ENCODE data around the gene CPA3.

Gene CPA3

DNA sequence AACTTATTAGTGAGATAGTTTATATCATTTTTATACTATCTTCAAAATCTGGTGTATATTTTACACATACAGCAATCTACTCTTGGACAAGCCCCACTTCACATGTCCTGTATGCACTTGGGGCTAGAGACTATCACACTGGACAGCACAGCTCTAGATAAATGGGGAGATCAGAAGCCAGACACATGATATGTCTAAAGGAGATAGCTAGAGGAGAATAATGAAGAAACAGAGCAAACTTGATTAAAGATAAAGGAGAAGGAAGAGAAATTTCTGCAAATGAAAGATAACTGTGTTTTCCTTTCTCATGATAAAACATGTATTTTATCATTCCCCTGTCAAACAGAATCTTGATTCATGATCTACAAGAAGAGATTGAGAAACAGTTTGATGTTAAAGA lies 13.0 kb downstream of the CPA3 start:
- DNase-seq, result no peak
- H3K4me3 ChIP-seq (ENCODE audit: low read depth, low read length), result no peak overlapping the region
- no peaks in the 10 kb centered on the region for H3K9me3 ChIP-seq (ENCODE audit: severe bottlenecking)
- no peaks in the 10 kb centered on the region for H3K27me3 ChIP-seq (ENCODE audit: insufficient read depth, low read depth, severe bottlenecking)
- TF ChIP-seq, protein P1, sequence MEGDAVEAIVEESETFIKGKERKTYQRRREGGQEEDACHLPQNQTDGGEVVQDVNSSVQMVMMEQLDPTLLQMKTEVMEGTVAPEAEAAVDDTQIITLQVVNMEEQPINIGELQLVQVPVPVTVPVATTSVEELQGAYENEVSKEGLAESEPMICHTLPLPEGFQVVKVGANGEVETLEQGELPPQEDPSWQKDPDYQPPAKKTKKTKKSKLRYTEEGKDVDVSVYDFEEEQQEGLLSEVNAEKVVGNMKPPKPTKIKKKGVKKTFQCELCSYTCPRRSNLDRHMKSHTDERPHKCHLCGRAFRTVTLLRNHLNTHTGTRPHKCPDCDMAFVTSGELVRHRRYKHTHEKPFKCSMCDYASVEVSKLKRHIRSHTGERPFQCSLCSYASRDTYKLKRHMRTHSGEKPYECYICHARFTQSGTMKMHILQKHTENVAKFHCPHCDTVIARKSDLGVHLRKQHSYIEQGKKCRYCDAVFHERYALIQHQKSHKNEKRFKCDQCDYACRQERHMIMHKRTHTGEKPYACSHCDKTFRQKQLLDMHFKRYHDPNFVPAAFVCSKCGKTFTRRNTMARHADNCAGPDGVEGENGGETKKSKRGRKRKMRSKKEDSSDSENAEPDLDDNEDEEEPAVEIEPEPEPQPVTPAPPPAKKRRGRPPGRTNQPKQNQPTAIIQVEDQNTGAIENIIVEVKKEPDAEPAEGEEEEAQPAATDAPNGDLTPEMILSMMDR (IDR thresholded peaks at IDR 0.05; ENCODE audit: low read depth, low read length), result no peak
- no peaks in the 10 kb centered on the region for H3K36me3 ChIP-seq
- no peak overlapping the region for H3K27ac ChIP-seq

DNA sequence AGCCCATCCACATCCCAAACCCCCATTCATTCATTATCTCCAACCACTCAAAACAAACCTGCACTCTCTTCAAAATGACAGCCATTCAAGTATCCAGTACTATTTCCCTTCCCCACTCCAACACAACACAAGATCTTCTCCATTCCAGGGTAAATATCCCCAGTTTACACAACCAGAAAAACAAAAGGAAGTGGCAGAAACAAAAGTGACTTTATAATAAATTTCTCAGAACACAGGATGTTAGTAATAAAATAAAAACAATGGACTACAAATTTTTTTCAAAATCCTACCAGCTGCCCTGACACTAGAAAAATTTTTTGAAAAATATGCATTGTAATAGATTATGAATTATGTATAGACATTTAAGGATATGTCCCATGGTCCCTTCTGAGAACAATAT lies 14.2 kb downstream of the CPA3 start:
- no peak overlapping the region for H3K4me3 ChIP-seq (ENCODE audit: low read depth, low read length)
- TF ChIP-seq, protein P1 (IDR thresholded peaks at IDR 0.05; ENCODE audit: low read depth, low read length), result no peak
- no peaks in the 10 kb centered on the region for H3K9me3 ChIP-seq (ENCODE audit: severe bottlenecking)
- no peaks in the 10 kb centered on the region for H3K36me3 ChIP-seq
- no peak overlapping the region for H3K27ac ChIP-seq
- no peaks in the 10 kb centered on the region for H3K27me3 ChIP-seq (ENCODE audit: insufficient read depth, low read depth, severe bottlenecking)
- DNase-seq, result no peak

DNA sequence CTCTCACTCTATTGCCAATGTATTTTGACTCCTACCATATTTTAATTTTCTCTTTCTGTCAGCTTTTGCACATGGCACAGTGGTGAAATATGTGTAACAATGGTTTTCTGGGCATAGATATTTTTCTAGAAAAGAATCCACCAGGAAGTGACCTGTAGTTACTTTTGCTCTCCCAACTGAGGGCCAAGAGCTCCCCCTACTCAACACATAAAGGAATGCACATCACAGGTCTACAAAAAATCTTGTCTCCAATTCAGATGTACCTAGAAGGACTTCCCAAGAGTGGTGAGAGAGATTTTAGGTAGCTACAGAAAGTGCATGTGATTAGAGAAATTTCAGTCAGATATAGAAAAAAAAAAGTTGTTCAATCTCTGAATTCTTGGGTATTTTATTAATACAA lies 15.6 kb downstream of the CPA3 start:
- peak; percentile 9 for DNase-seq
- TF ChIP-seq, protein P1 (IDR thresholded peaks at IDR 0.05; ENCODE audit: low read depth, low read length), result peak; percentile 36; the same call in 1 of the 2 replicates
- no peaks in the 10 kb centered on the region for H3K27me3 ChIP-seq (ENCODE audit: insufficient read depth, low read depth, severe bottlenecking)

DNA sequence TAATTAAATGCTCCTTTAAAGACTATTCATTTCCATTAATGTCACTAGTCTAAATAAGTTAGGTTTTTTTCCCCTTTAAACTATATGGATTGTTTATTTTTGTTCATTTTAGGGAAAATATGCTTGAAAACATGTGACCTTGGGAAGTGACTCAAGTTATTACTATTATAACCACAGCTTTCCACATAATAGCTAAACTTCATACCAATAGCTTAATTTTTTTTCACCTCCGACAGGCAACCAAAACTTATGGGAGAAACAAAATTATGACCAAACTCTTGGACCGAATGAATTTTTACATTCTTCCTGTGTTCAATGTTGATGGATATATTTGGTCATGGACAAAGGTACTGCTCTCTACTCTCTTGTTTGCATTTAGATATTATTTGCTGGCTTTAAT lies 16.2 kb downstream of the CPA3 start:
- no peak overlapping the region for H3K4me3 ChIP-seq (ENCODE audit: low read depth, low read length)
- no peaks in the 10 kb centered on the region for H3K36me3 ChIP-seq
- H3K9me3 ChIP-seq (ENCODE audit: severe bottlenecking), result no peaks in the 10 kb centered on the region
- TF ChIP-seq, protein P1 (IDR thresholded peaks at IDR 0.05; ENCODE audit: low read depth, low read length), result no peak
- no peaks in the 10 kb centered on the region for H3K27me3 ChIP-seq (ENCODE audit: insufficient read depth, low read depth, severe bottlenecking)
- no peak for DNase-seq
- no peak overlapping the region for H3K27ac ChIP-seq

More for the DNA sequence above, 15.6 kb downstream of the CPA3 start:
- Histone ChIP-seq H3K4me3 (ENCODE audit: low read depth, low read length) (no peak overlapping the region), H3K9me3 (ENCODE audit: severe bottlenecking) (no peaks in the 10 kb centered on the region), H3K27ac (no peak overlapping the region), H3K36me3 (no peaks in the 10 kb centered on the region)

DNA sequence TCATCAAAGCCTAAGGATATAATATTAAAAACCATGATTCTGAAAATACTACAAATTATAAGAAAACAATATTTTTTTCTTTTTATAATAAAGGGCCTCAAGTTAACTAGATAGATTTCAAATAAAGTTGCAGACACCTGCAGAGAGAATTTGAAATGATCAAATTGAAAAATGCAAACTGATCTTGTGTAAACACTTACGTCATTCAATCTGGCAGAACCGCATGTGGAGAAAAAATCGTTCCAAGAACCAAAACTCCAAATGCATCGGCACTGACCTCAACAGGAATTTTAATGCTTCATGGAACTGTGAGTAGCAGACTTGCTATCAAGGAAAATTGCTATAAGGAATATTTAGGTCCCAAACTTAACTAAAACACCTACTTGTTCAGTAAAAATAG lies 17.2 kb downstream of the CPA3 start:
- no peaks in the 10 kb centered on the region for H3K27me3 ChIP-seq (ENCODE audit: insufficient read depth, low read depth, severe bottlenecking)
- TF ChIP-seq, protein P1 (IDR thresholded peaks at IDR 0.05; ENCODE audit: low read depth, low read length), result no peak
- no peak for DNase-seq
- no peaks in the 10 kb centered on the region for H3K9me3 ChIP-seq (ENCODE audit: severe bottlenecking)
- no peak overlapping the region for H3K27ac ChIP-seq
- no peak overlapping the region for H3K4me3 ChIP-seq (ENCODE audit: low read depth, low read length)
- no peaks in the 10 kb centered on the region for H3K36me3 ChIP-seq

DNA sequence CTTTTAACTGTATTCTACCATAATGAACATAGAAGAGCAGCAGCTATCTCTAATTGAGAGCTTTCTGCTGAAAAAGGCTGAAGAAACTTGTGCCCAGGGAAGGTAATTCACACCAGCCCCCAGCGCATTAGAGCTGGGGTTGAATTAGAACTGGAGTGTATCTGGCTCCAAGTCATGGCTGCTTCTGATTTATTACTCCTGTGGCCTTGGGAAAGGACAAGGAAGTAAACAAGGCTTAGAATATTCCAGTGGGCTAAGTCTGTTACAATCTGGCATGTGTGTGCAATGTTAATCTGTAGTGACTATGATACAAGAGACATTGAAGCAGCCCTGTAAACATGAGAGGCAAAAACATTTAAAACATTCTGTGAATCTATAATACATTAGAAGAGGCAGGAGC lies 18.1 kb downstream of the CPA3 start:
- H3K4me3 ChIP-seq (ENCODE audit: low read depth, low read length), result no peak overlapping the region
- TF ChIP-seq, protein P1 (IDR thresholded peaks at IDR 0.05; ENCODE audit: low read depth, low read length), result no peak
- H3K27ac ChIP-seq, result no peak overlapping the region
- H3K36me3 ChIP-seq, result no peaks in the 10 kb centered on the region
- H3K27me3 ChIP-seq (ENCODE audit: insufficient read depth, low read depth, severe bottlenecking), result no peaks in the 10 kb centered on the region
- no peaks in the 10 kb centered on the region for H3K9me3 ChIP-seq (ENCODE audit: severe bottlenecking)
- peak; percentile 9 for DNase-seq
